Stomach (tissue), 9 donors: ENCODE measurements around the gene COQ6. TPM values are rescaled to one million over a fixed set of nuclear protein-coding genes. Genes with fewer than 3 reads are reported as not detected.

Source experiments
- DNase-seq, 2 donors: peaks; one replicate each; pipeline versions ENCODE4 v3.0.0 to v3.0.0-alpha.2; 2013 to 2019
- H3K27ac ChIP-seq, 5 donors: fragments of 200-600 bp in 4 of 5; sonication (generic) in 4 of 5; one replicate each; pipeline ENCODE4 v1.5.1; 2013 to 2019; ENCODE audit warnings: mild to moderate bottlenecking in 1 of 5, moderate library complexity in 1 of 5
- H3K27me3 ChIP-seq, 3 donors: fragments of 200-600 bp; sonication (generic); one replicate each; pipeline ENCODE4 v1.5.1; 2017 to 2019; ENCODE audit warnings: mixed run types in 1 of 3
- H3K36me3 ChIP-seq, 4 donors: fragments of 200-600 bp; sonication (generic); 1 replicate in 3 of 4; 2 replicates in 1 of 4; pipeline ENCODE4 v1.5.1; 2016 to 2019
- H3K4me1 ChIP-seq, 4 donors: fragments of 200-600 bp; sonication (generic); one replicate each; pipeline ENCODE4 v1.5.1; 2016 to 2019
- H3K4me3 ChIP-seq, 4 donors: fragments of 200-600 bp; sonication (generic) in 3 of 4; one replicate each; pipeline ENCODE4 v1.5.1; 2016 to 2019; ENCODE audit warnings: mild to moderate bottlenecking in 1 of 4
- H3K9me3 ChIP-seq, 4 donors: fragments of 200-600 bp; sonication (generic); one replicate each; pipeline ENCODE4 v1.5.1; 2016 to 2019
- EP300 ChIP-seq: sonication (generic); formaldehyde crosslinking; IDR thresholded peaks from one replicate; pipeline ENCODE4 v1.6.1; 2017; ENCODE audit warnings: antibody characterized with exemption
- POLR2A ChIP-seq, 4 donors: fragments of 450-650 bp; IDR thresholded peaks; one replicate each; pipeline ENCODE4 v1.6.1; 2016; ENCODE audit warnings: antibody characterized with exemption in 4 of 4, control low read depth in 2 of 4, mild to moderate bottlenecking in 1 of 4, moderate library complexity in 1 of 4
- POLR2AphosphoS5 ChIP-seq, 3 donors: sonication (generic); formaldehyde crosslinking; IDR thresholded peaks; one replicate each; pipeline ENCODE4 v1.6.1; 2016; ENCODE audit warnings: antibody characterized with exemption in 3 of 3
- WGBS, 5 donors: extraction: QIAGEN DNeasy Blood & Tissue Kit in 3 of 5; methylation state at CpG; one replicate each; pipeline versions ENCODE4 v1.1.5 to v1.1.7; 2013 to 2018; 5-methylcytosine and 5-hydroxymethylcytosine counted together
- intact Hi-C: fragments of 100-400 bp; cut with DNase I; formaldehyde crosslinking; loops from one replicate; pipeline ENCODE4 v1.15.1; 2023; ENCODE audit warnings: low total_unique reads
- polyA plus RNA-seq, 3 donors: library from polyadenylated mRNA; stranded (reverse); fragments of 200-250 nt; gene quantifications; one replicate each; pipeline ENCODE4 v1.2.3, GENCODE V29; 2013
- total RNA-seq, 5 donors: library from RNA; depleted of rRNA; stranded (reverse); fragments of >200 nt; gene quantifications; one replicate each; pipeline versions ENCODE4 v1.1.0 to v1.2.3, GENCODE V29; 2014 to 2016
- TF ChIP-seq, protein P1 (sequence below), 7 experiments: fragments of 450-650 bp in 4 of 7; fragments of 200-600 bp in 3 of 7; sonication (generic) in 3 of 7; IDR thresholded peaks; one replicate each; pipeline ENCODE4 v1.5.1; 2016 to 2019; ENCODE audit warnings: antibody characterized with exemption in 7 of 7, control low read depth in 2 of 7, mild to moderate bottlenecking in 1 of 7
- donor health status: healthy with polysubstance abuse.
- donor health status: Bipolar disorder and iron deficiency.
- donor health status: healthy.

The COQ6 gene
- total and polyA plus RNA-seq, 8 donors, result 10.5 to 83.0 (median 22.0) TPM

DNA sequence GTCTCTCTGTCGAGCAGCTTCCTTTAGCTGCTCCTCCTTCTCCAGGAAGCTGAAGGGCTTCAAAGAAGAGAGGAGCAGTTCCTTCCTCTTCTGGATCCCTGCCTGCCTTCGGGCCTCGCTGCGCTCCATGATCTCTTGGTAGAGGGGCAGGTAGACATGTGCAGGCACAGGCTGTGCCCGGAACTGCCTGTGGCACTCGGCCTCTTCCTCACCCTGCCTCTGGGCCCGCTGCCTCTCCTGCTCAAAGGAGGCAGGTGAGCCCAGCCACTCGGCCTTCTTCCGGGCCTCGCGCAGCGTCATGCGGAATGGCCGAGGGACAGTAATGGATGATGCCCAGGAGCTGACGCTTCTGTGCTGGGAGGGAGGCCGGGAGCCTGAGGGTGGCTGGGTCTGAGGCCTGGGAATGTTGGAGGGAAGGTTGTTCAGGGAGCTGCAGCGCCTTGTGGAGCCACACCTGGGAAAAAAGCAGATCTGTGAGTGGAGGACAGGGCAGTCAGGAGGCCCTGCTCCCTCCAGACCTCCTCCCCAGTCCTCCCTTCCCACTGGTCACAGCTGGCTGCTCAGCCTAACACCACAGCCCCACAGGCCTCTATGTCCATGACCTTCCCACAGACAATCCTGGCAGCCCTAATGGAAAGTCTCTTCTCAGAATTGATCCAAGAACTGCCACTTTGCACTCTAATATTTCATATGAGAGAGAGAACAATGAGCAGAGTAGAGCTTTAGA, 5.5 kb upstream of the COQ6 start:
- intact Hi-C loops, result no loop called here
- H3K36me3 ChIP-seq, result peaks cover 0 to 63% (median 40%) of the 10 kb centered on the region in 4 donors
- no peaks in the 10 kb centered on the region for H3K27me3 ChIP-seq
- no peak overlapping the region for H3K4me3 ChIP-seq
- peak overlapping the region in 4 of 5 donors; percentile 61 to 80 (median 76) for H3K27ac ChIP-seq
- no peaks in the 10 kb centered on the region for H3K9me3 ChIP-seq
- H3K4me1 ChIP-seq, result peaks cover 12 to 51% (median 38%) of the 10 kb centered on the region in 4 donors
- peak in 1 of 2 donors; percentile 31 for DNase-seq
- TF ChIP-seq EP300, result no peak
- TF ChIP-seq POLR2A (IDR thresholded peaks at IDR 0.05), result no peak
- TF ChIP-seq, protein P1, sequence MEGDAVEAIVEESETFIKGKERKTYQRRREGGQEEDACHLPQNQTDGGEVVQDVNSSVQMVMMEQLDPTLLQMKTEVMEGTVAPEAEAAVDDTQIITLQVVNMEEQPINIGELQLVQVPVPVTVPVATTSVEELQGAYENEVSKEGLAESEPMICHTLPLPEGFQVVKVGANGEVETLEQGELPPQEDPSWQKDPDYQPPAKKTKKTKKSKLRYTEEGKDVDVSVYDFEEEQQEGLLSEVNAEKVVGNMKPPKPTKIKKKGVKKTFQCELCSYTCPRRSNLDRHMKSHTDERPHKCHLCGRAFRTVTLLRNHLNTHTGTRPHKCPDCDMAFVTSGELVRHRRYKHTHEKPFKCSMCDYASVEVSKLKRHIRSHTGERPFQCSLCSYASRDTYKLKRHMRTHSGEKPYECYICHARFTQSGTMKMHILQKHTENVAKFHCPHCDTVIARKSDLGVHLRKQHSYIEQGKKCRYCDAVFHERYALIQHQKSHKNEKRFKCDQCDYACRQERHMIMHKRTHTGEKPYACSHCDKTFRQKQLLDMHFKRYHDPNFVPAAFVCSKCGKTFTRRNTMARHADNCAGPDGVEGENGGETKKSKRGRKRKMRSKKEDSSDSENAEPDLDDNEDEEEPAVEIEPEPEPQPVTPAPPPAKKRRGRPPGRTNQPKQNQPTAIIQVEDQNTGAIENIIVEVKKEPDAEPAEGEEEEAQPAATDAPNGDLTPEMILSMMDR (IDR thresholded peaks at IDR 0.05), result no peak
- no peak for TF ChIP-seq POLR2AphosphoS5 (IDR thresholded peaks at IDR 0.05)
- 44 to 68% (median 56%) methylated on average over 17 of the region's 17 CpGs for WGBS, 5 donors

DNA sequence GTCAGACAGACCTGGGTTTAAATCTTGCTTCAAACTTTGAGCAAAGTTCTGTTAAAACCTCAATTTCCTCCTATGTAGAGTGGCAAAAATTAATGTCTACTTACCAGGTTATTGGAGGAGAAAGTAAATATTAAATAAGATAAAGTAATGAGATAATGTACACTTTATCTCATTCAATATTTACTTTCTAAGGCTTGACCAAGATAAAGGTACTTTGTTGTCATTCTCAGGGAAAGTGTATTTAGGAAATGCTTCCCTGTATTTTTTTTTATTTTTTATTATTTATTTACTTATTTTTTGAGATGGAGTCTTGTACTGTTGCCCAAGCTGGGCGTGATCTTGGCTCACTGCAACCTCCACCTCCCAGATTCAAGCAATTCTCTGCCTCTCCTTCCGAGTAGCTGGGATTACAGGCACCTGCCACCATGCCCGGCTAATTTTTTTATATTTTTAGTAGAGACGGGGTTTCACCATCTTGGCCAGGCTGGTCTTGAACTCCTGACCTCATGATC, 4.9 kb upstream of the COQ6 start:
- intact Hi-C loops, result no loop called here
- peak; percentile 61 to 81 for DNase-seq
- Histone ChIP-seq H3K4me3 (no peak overlapping the region), H3K36me3 (peaks cover 0 to 57% (median 34%) of the 10 kb centered on the region in 4 donors), H3K4me1 (peaks cover 12 to 51% (median 41%) of the 10 kb centered on the region in 4 donors), H3K27ac (peak overlapping the region; percentile 28 to 79 (median 61)), H3K9me3 (no peaks in the 10 kb centered on the region), H3K27me3 (no peaks in the 10 kb centered on the region)
- no peak for TF ChIP-seq POLR2A (IDR thresholded peaks at IDR 0.05)
- peak in 1 of 3 donors; percentile 20 for TF ChIP-seq POLR2AphosphoS5 (IDR thresholded peaks at IDR 0.05)
- 27 to 78% (median 33%) methylated on average over 4 of the region's 4 CpGs for WGBS, 5 donors

DNA sequence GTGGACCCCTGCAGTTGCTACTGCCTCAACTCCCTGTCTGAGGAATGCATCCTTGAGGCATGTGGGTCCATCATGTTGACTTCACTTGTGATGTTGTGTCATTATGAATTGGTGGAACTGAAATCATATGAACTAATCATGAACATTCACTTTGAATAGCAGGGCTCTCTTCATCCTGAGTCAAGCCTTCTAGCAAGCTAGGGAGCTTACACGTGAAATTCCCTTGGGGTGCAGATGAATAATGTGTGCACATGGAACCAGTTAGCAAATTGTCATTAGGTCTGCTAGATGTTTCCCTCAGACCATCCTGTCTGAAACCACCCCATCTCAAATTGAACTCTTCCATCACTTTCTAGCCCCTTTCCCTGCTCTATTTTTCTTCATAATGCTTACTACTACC, 3.6 kb downstream of the COQ6 start:
- intact Hi-C loops, result no loop called here
- no peak overlapping the region for H3K4me3 ChIP-seq
- H3K36me3 ChIP-seq, result peaks cover 30 to 61% (median 56%) of the 10 kb centered on the region in 4 donors

DNA sequence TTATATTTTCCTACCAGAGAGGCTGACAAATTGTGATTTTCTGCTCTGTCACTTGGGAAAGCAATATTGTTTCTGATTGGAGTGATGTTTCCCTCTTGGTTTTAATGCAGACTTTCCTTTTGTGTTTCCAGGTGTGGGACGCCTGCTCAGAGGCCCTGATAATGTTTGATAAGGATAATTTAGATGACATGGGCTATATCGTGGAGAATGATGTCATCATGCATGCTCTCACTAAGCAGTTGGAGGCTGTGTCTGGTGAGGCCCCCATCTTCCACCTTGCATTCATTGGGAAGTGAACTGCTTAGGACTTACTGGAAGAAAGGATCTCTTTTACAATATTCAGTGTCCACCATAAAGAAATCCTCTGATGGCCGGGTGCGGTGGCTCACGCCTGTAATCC, 5.6 kb downstream of the COQ6 start:
- peaks cover 48 to 80% (median 76%) of the 10 kb centered on the region in 4 donors for H3K36me3 ChIP-seq
- no peak overlapping the region for H3K27ac ChIP-seq
- H3K4me3 ChIP-seq, result no peak overlapping the region
- peaks cover 5 to 11% (median 8%) of the 10 kb centered on the region in 4 donors for H3K4me1 ChIP-seq
- H3K27me3 ChIP-seq, result no peaks in the 10 kb centered on the region
- intact Hi-C loops, result no loop called here
- no peaks in the 10 kb centered on the region for H3K9me3 ChIP-seq
- TF ChIP-seq, protein P1 (IDR thresholded peaks at IDR 0.05), result no peak
- no peak for TF ChIP-seq POLR2A (IDR thresholded peaks at IDR 0.05)
- 81 to 93% (median 90%) methylated on average over 5 of the region's 5 CpGs for WGBS, 5 donors
- no peak for DNase-seq

More for the DNA sequence above, 3.6 kb downstream of the COQ6 start:
- Histone ChIP-seq H3K4me1 (peaks cover 7 to 24% (median 20%) of the 10 kb centered on the region in 4 donors), H3K27ac (no peak overlapping the region), H3K9me3 (no peaks in the 10 kb centered on the region), H3K27me3 (no peaks in the 10 kb centered on the region)
- TF ChIP-seq, protein P1 (IDR thresholded peaks at IDR 0.05), result no peak
- TF ChIP-seq POLR2A (IDR thresholded peaks at IDR 0.05) (no peak), POLR2AphosphoS5 (IDR thresholded peaks at IDR 0.05) (no peak)
- DNase-seq, result no peak
- WGBS, 5 donors, result 70 to 96% (median 78%) methylated on average over 1 of the region's 1 CpG

DNA sequence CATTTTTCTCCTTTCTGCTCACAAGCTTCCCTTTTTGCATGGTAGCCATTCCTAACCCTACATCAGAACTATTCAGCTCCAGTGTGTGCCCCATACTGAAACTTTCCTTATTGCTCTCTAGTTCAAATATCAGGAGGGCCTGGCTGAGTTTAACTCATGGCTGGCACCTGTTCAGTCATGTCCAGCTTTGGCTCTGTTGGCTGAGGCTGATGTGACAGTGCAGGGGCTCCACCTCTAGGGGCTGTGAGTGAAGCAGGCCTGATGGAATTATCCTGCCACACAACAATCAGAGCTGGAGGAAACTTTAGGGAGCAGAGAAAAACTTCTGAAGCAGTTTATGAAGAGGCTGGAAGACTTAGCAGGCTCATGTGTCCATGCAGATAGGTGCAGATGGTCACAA, 8.5 kb downstream of the COQ6 start:
- Histone ChIP-seq H3K4me1 (no peaks in the 10 kb centered on the region), H3K9me3 (no peaks in the 10 kb centered on the region), H3K27ac (no peak overlapping the region), H3K27me3 (no peaks in the 10 kb centered on the region), H3K4me3 (no peak overlapping the region), H3K36me3 (peaks cover 69 to 100% (median 99%) of the 10 kb centered on the region in 4 donors)
- intact Hi-C loops, result no loop called here
- TF ChIP-seq EP300, result no peak
- TF ChIP-seq POLR2AphosphoS5 (IDR thresholded peaks at IDR 0.05), result no peak
- TF ChIP-seq POLR2A (IDR thresholded peaks at IDR 0.05), result no peak
- TF ChIP-seq, protein P1 (IDR thresholded peaks at IDR 0.05), result no peak
- no peak for DNase-seq
